ENCODE data around the gene ZNF554.

- TF ChIP-seq L3MBTL2 (conservative IDR thresholded peaks at IDR 0.05) (no peak), LEF1 (IDR thresholded peaks at IDR 0.05; ENCODE audit: borderline replicate concordance) (no peak), SUZ12 (IDR thresholded peaks at IDR 0.05) (no peak), CTBP1 (IDR thresholded peaks at IDR 0.05; ENCODE audit: borderline replicate concordance) (no peak), SP1 (IDR thresholded peaks at IDR 0.05) (no peak), TARDBP (IDR thresholded peaks at IDR 0.05) (no peak), HDGF (IDR thresholded peaks at IDR 0.05; ENCODE audit: borderline replicate concordance) (no peak), ZNF384 (IDR thresholded peaks at IDR 0.05) (no peak), FOXA1 (IDR thresholded peaks at IDR 0.05) (no peak), FOXM1 (IDR thresholded peaks at IDR 0.05; ENCODE audit: borderline replicate concordance) (no peak)
These were observed 39.2 kb downstream of the ZNF554 start for GRCh38 chr19:2858864-2859263.

Measured in HEK293T (cell line).